HepG2 (cell line): ENCODE results near the gene CDK11A. TPM values are rescaled to one million over a fixed set of nuclear protein-coding genes. Genes with fewer than 3 reads are reported as not detected.

ENCODE experiments used
- AKAP8 ChIP-seq: sonication (generic); formaldehyde crosslinking; IDR thresholded peaks from 2 replicates; pipeline ENCODE4 v1.5.1; 2020; ENCODE audit warnings: mild to moderate bottlenecking, missing genetic modification reagents
- CREB1 ChIP-seq, 2 experiments: fragments of 450-650 bp in 1 of 2; IDR thresholded peaks; 2 replicates each; pipeline ENCODE4 v1.6.1; 2016 to 2017; ENCODE audit warnings: control low read depth in 1 of 2, mild to moderate bottlenecking in 1 of 2, missing compliant biosample characterization in 1 of 2, missing genetic modification characterization in 1 of 2
- GABPA ChIP-seq, 2 experiments: IDR thresholded peaks; 2 replicates each; pipeline ENCODE4 v1.6.1; 2011 to 2016; ENCODE audit warnings: low read depth in 2 of 2, low read length in 1 of 2, missing biosample characterization in 1 of 2, missing genetic modification characterization in 1 of 2
- GABPB1 ChIP-seq: IDR thresholded peaks from 2 replicates; pipeline ENCODE4 v1.6.1; 2016; ENCODE audit warnings: mild to moderate bottlenecking, missing genetic modification reagents, moderate library complexity, missing compliant biosample characterization
- GATAD1 ChIP-seq: IDR thresholded peaks from 2 replicates; pipeline ENCODE4 v1.6.1; 2016; ENCODE audit warnings: missing genetic modification reagents, missing compliant biosample characterization
- MXI1 ChIP-seq: IDR thresholded peaks from 3 replicates; pipeline ENCODE4 v1.6.1; 2012; ENCODE audit warnings: low read depth, low read length, inconsistent platforms, borderline replicate concordance
- MYPOP ChIP-seq: sonication (generic); formaldehyde crosslinking; IDR thresholded peaks from 2 replicates; pipeline ENCODE4 v1.8.1; 2023; ENCODE audit warnings: mild to moderate bottlenecking, moderate library complexity, missing genetic modification reagents
- PATZ1 ChIP-seq: sonication (generic); formaldehyde crosslinking; IDR thresholded peaks from 2 replicates; pipeline ENCODE4 v1.4.0; 2020; ENCODE audit warnings: missing genetic modification reagents
- PHF20 ChIP-seq: sonication (generic); formaldehyde crosslinking; IDR thresholded peaks from 2 replicates; pipeline ENCODE4 v1.5.0; 2020; ENCODE audit warnings: mild to moderate bottlenecking, missing genetic modification reagents
- POGK ChIP-seq: sonication (generic); formaldehyde crosslinking; conservative IDR thresholded peaks from 2 replicates; pipeline ENCODE4 v1.8.0; 2022; ENCODE audit warnings: mild to moderate bottlenecking, moderate library complexity, missing genetic modification reagents
- SKI ChIP-seq: fragments of 450-650 bp; IDR thresholded peaks from one replicate; pipeline ENCODE4 v1.6.1; 2018; ENCODE audit warnings: mild to moderate bottlenecking; ENCODE audit not compliant: partially characterized antibody
- TEAD3 ChIP-seq: optimal IDR thresholded peaks from 2 replicates; pipeline ENCODE3; 2016; ENCODE audit warnings: borderline replicate concordance
- ZFP91 ChIP-seq: sonication (generic); formaldehyde crosslinking; IDR thresholded peaks from 2 replicates; pipeline ENCODE4 v1.9.0; 2022; ENCODE audit warnings: missing genetic modification reagents, mild to moderate bottlenecking, borderline replicate concordance
- ZNF44 ChIP-seq: sonication (generic); formaldehyde crosslinking; IDR thresholded peaks from 2 replicates; pipeline ENCODE4 v1.5.1; 2020; ENCODE audit warnings: mild to moderate bottlenecking, missing genetic modification reagents
- ZNF614 ChIP-seq: IDR thresholded peaks from 2 replicates; pipeline ENCODE4 v1.6.1; 2018; ENCODE audit warnings: missing biosample characterization, missing genetic modification reagents, inconsistent platforms, borderline replicate concordance
- ZNF687 ChIP-seq: sonication (generic); formaldehyde crosslinking; IDR thresholded peaks from 2 replicates; pipeline ENCODE4 v1.5.1; 2020; ENCODE audit warnings: mild to moderate bottlenecking, missing genetic modification reagents, moderate library complexity
- polyA plus RNA-seq, 8 experiments: library from polyadenylated mRNA; depleted of rRNA in 3 of 8; stranded (reverse) in 7 of 8; unstranded in 1 of 8; fragments of >200 nt; fragmentation: Illumina TruSeq in 4 of 8; extraction: Trizol in 4 of 8; gene quantifications; 2 replicates each; pipeline versions ENCODE4 v1.2.1 to v1.2.3, GENCODE V29; 2011 to 2016; ENCODE audit warnings: low read depth in 4 of 8, missing spikeins in 1 of 8, mixed read lengths in 1 of 8; ENCODE audit not compliant: insufficient read depth in 1 of 8
- total RNA-seq, 5 experiments: library from RNA; depleted of rRNA; stranded (reverse); fragments of >200 nt; fragmentation: Illumina TruSeq; extraction: Trizol; gene quantifications; 2 replicates each; pipeline ENCODE4 v1.2.3, GENCODE V29; 2016; ENCODE audit warnings: low read depth in 1 of 5

CDK11A gene
- total and polyA plus RNA-seq, 2 of the 13 experiments (the other 11 are each of a cell fraction or from before 2014, with no cell fraction given), result 11.2 to 17.9 TPM

- TF ChIP-seq GATAD1 (CRISPR knock-in tag), result peak; percentile 97
- TF ChIP-seq ZNF44 (CRISPR knock-in tag), result 0 out of 2 replicates have a peak, but pooled peaks have one; percentile 56
- peak; percentile 77 for TF ChIP-seq ZNF687 (CRISPR knock-in tag)
- TF ChIP-seq PATZ1 (CRISPR knock-in tag), result 0 out of 2 replicates have a peak, but pooled peaks have one; percentile 34
- TF ChIP-seq TEAD3, result peak; percentile 23
- peak; percentile 74; the same call in 1 of the 2 replicates for TF ChIP-seq AKAP8
- peak; percentile 72; the same call in 1 of the 2 replicates for TF ChIP-seq ZNF614 (CRISPR knock-in tag)
- peak; percentile 96 for TF ChIP-seq PHF20 (CRISPR knock-in tag)
- 0 out of 2 replicates have a peak, but pooled peaks have one; percentile 44 for TF ChIP-seq POGK (CRISPR knock-in tag)
- TF ChIP-seq GABPB1 (CRISPR knock-in tag), result peak; percentile 92
- peak; percentile 97 for TF ChIP-seq CREB1 (IDR thresholded peaks at IDR 0.05)
- peak; percentile 97 for TF ChIP-seq CREB1 (CRISPR knock-in tag; IDR thresholded peaks at IDR 0.05)
- TF ChIP-seq SKI, result peak; percentile 59
- peak; percentile 37; the same call in 1 of the 3 replicates for TF ChIP-seq MXI1
- peak; percentile 65 for TF ChIP-seq GABPA (IDR thresholded peaks at IDR 0.05; ENCODE audit: low read depth, low read length)
- peak; percentile 92 for TF ChIP-seq GABPA (CRISPR knock-in tag; IDR thresholded peaks at IDR 0.05; ENCODE audit: low read depth)
- TF ChIP-seq ZFP91 (CRISPR knock-in tag), result peak; percentile 60; the same call in 1 of the 2 replicates
- peak; percentile 83; the same call in 1 of the 2 replicates for TF ChIP-seq MYPOP (CRISPR knock-in tag)
Measured at GRCh38 chr1:1724035-1724864, at the start of gene CDK11A (continued).
